CD4-positive, alpha-beta memory T cell (primary cell): ENCODE results near the gene C12orf43. TPM values are rescaled to one million over a fixed set of nuclear protein-coding genes. Genes with fewer than 3 reads are reported as not detected.
A peak's percentile ranks its signal among the peaks of the same experiment; 100 is the strongest.
"Not testable (repeated sequence)": the region's sequence is repeated elsewhere in the genome, so short reads cannot be mapped to it uniquely, and the experiment has no call there.

Experiments used
- CTCF ChIA-PET: fragments of 350-600 bp; sonication (Branson Sonifier 250); formaldehyde crosslinking; loops from one replicate; lab custom pipeline; 2021; ENCODE audit warnings: inconsistent platforms; ENCODE audit not compliant: partially characterized antibody; lab: Charles Lee
- POLR2A ChIA-PET: fragments of 350-600 bp; sonication (Branson Sonifier 250); formaldehyde crosslinking; loops from one replicate; lab custom pipeline; 2021; ENCODE audit not compliant: partially characterized antibody; lab: Charles Lee
- DNase-seq, 5 donors: peaks; one replicate each; pipeline versions ENCODE4 v3.0.0 to v3.0.0-alpha.2; 2020 to 2022; ENCODE audit warnings: mixed read lengths in 1 of 5
- H3K27ac ChIP-seq: one replicate; pipeline ENCODE4 v1.7.0; 2013; ENCODE audit warnings: low read depth, low read length
- H3K27me3 ChIP-seq: 2 replicates; pipeline ENCODE4 v1.7.0; 2013; ENCODE audit warnings: mild to moderate bottlenecking, low read length, moderate library complexity; ENCODE audit not compliant: insufficient read depth
- H3K36me3 ChIP-seq: 2 replicates; pipeline ENCODE4 v1.7.0; 2013; ENCODE audit warnings: mild to moderate bottlenecking, low read length, moderate library complexity; ENCODE audit not compliant: insufficient read depth
- H3K4me1 ChIP-seq: 2 replicates; pipeline ENCODE4 v1.7.0; 2013; ENCODE audit warnings: mild to moderate bottlenecking, low read length, moderate library complexity; ENCODE audit not compliant: insufficient read depth
- H3K4me3 ChIP-seq, 2 donors: one replicate each; pipeline ENCODE4 v1.7.0; 2013; ENCODE audit warnings: low read length in 2 of 2, mild to moderate bottlenecking in 1 of 2
- H3K9me3 ChIP-seq, 2 donors: one replicate each; pipeline ENCODE4 v1.7.0; 2013; ENCODE audit warnings: low read length in 2 of 2, control low read depth in 1 of 2; ENCODE audit not compliant: control insufficient read depth in 1 of 2
- H3K27ac Mint-ChIP-seq, 7 donors: one replicate each; pipeline ENCODE4 v1.8.0; 2020 to 2021; ENCODE audit warnings: mixed read lengths in 7 of 7, mild to moderate bottlenecking in 6 of 7, inconsistent platforms in 3 of 7, moderate library complexity in 3 of 7
- H3K27me3 Mint-ChIP-seq, 2 donors: one replicate each; pipeline ENCODE4 v1.8.0; 2020 to 2021; ENCODE audit warnings: mixed read lengths in 2 of 2
- H3K36me3 Mint-ChIP-seq, 2 donors: one replicate each; pipeline ENCODE4 v1.8.0; 2020 to 2021; ENCODE audit warnings: mixed read lengths in 2 of 2, inconsistent platforms in 1 of 2, mild to moderate bottlenecking in 1 of 2
- H3K4me1 Mint-ChIP-seq, 4 donors: one replicate each; pipeline ENCODE4 v1.8.0; 2020 to 2021; ENCODE audit warnings: mixed read lengths in 4 of 4, mild to moderate bottlenecking in 1 of 4
- H3K4me3 Mint-ChIP-seq, 8 donors: one replicate each; pipeline ENCODE4 v1.8.0; 2020 to 2021; ENCODE audit warnings: mixed read lengths in 8 of 8, mild to moderate bottlenecking in 7 of 8, moderate library complexity in 6 of 8, inconsistent platforms in 3 of 8
- H3K9me3 Mint-ChIP-seq, 8 donors: one replicate each; pipeline ENCODE4 v1.8.0; 2020 to 2021; ENCODE audit warnings: mixed read lengths in 8 of 8, mild to moderate bottlenecking in 5 of 8, inconsistent platforms in 3 of 8, moderate library complexity in 1 of 8
- intact Hi-C: fragments of 100-400 bp; cut with micrococcal nuclease; formaldehyde crosslinking; loops from one replicate; pipeline ENCODE4 v1.15.1; 2023
- polyA plus RNA-seq, 2 donors: library from polyadenylated mRNA; unstranded; fragments of 300-500 nt; fragmentation: Illumina TruSeq; gene quantifications; one replicate each; pipeline ENCODE4 v1.2.3, GENCODE V29; 2021
- total RNA-seq, 2 experiments: library from RNA; stranded (reverse); gene quantifications; one replicate each; pipeline ENCODE4 v1.2.3, GENCODE V29; 2021

The C12orf43 gene
- total and polyA plus RNA-seq, 4 experiments from 2014 or later: 13.8 to 17.6 (median 15.8) TPM

- H3K4me1 Mint-ChIP-seq, H3K4me3 ChIP-seq, H3K27me3 Mint-ChIP-seq, intact Hi-C loops, H3K9me3 ChIP-seq, DNase-seq, H3K36me3 ChIP-seq, H3K27ac ChIP-seq, H3K27me3 ChIP-seq, H3K9me3 Mint-ChIP-seq, H3K4me1 ChIP-seq, H3K36me3 Mint-ChIP-seq, H3K27ac Mint-ChIP-seq: not testable (repeated sequence)
- POLR2A ChIA-PET: interaction anchor here (0.9 to 1.6 kb wide), 3 partner anchors 9 to 13 kb away, joined by 3 to 6 read pairs (median 3); partner anchors contain the start of gene OASL
- CTCF ChIA-PET: interaction anchor here (1.1 to 3.8 kb wide), 2 partner anchors 13 to 64 kb away, joined by 3 to 20 read pairs; no protein-coding TSS in a partner anchor
- peak overlapping the region in 1 of 8 donors; percentile 89 for H3K4me3 Mint-ChIP-seq
Observed at GRCh38 chr12:121047400-121047799, 31.1 kb upstream of the C12orf43 start.

- Mint-ChIP-seq H3K4me1 (peaks cover 10 to 30% (median 17%) of the 10 kb centered on the region in 4 donors), H3K27me3 (peaks cover 3 to 7% of the 10 kb centered on the region in 2 donors), H3K27ac (no peak overlapping the region), H3K9me3 (no peaks in the 10 kb centered on the region), H3K36me3 (peaks cover 0 to 9% of the 10 kb centered on the region in 2 donors), H3K4me3 (no peak overlapping the region)
- Histone ChIP-seq H3K27ac (no peak overlapping the region), H3K9me3 (no peaks in the 10 kb centered on the region), H3K27me3 (no peaks in the 10 kb centered on the region), H3K4me3 (no peak overlapping the region), H3K36me3 (no peaks in the 10 kb centered on the region), H3K4me1 (peaks cover 5% of the 10 kb centered on the region)
- no peak for DNase-seq
- intact Hi-C loops: no loop called here
- CTCF ChIA-PET: interaction anchor here (1.2 kb wide), 1 partner anchor 17 kb away, joined by 3 read pairs; no protein-coding TSS in a partner anchor
- POLR2A ChIA-PET: no interaction called here
Observed at GRCh38 chr12:121043067-121043466, 26.8 kb upstream of the C12orf43 start.

GRCh38 chr12:121038861-121039668 is 22.8 kb upstream of the C12orf43 start, which contains the start of gene OASL:
OASL (minus strand) TSS chr12:121039246; CDS start chr12:121038971, 275 bp downstream.
- H3K36me3 ChIP-seq: no peaks in the 10 kb centered on the region
- H3K4me1 Mint-ChIP-seq: peaks cover 28 to 65% (median 38%) of the 10 kb centered on the region in 4 donors
- H3K27me3 Mint-ChIP-seq: peaks cover 3 to 5% of the 10 kb centered on the region in 2 donors
- peak within 1 kb of the TSS; percentile 80 to 86 for H3K4me3 ChIP-seq
- H3K4me1 ChIP-seq: peaks cover 45% of the 10 kb centered on the region
- ChIA-PET POLR2A (interaction anchor here (0.6 to 3.3 kb wide), 9 partner anchors 8 to 58 kb away, joined by 3 to 15 read pairs (median 3); partner anchors contain the start of gene C12orf43), CTCF (interaction anchor here (1.5 to 8.2 kb wide), 2 partner anchors 21 to 54 kb away, joined by 4 to 65 read pairs; no protein-coding TSS in a partner anchor)
- DNase-seq: peak; percentile 62 to 82 (median 62)
- no peaks in the 10 kb centered on the region for H3K9me3 Mint-ChIP-seq
- peak within 1 kb of the TSS; percentile 78 for H3K27ac ChIP-seq
- peak within 1 kb of the TSS; percentile 96 to 100 (median 98) for H3K27ac Mint-ChIP-seq
- H3K4me3 Mint-ChIP-seq: peak within 1 kb of the TSS; percentile 97 to 100 (median 98)
- no peaks in the 10 kb centered on the region for H3K9me3 ChIP-seq
- peaks cover 7 to 11% of the 10 kb centered on the region in 2 donors for H3K36me3 Mint-ChIP-seq
- H3K27me3 ChIP-seq: no peaks in the 10 kb centered on the region
- intact Hi-C loops: loop anchor here (1.0 kb wide), 2 partner anchors 21 to 23 kb away; partner anchors contain the start of gene C12orf43

- H3K9me3 ChIP-seq: no peaks in the 10 kb centered on the region
- H3K27ac ChIP-seq: peak overlapping the region; percentile 78
- no peaks in the 10 kb centered on the region for H3K27me3 ChIP-seq
- Mint-ChIP-seq H3K9me3 (no peaks in the 10 kb centered on the region), H3K4me1 (peaks cover 36 to 75% (median 52%) of the 10 kb centered on the region in 4 donors), H3K27me3 (peaks cover 0 to 2% of the 10 kb centered on the region in 2 donors), H3K4me3 (peak overlapping the region; percentile 76 to 100 (median 98)), H3K27ac (peak overlapping the region; percentile 87 to 96 (median 92)), H3K36me3 (peaks cover 7 to 19% of the 10 kb centered on the region in 2 donors)
- peaks cover 3% of the 10 kb centered on the region for H3K36me3 ChIP-seq
- peak overlapping the region in 1 of 2 donors; percentile 19 for H3K4me3 ChIP-seq
- POLR2A ChIA-PET: interaction anchor here (1.1 to 4.2 kb wide), 4 partner anchors 14 to 26 kb away, joined by 3 to 15 read pairs (median 13); partner anchors contain the start of gene C12orf43
- H3K4me1 ChIP-seq: peaks cover 62% of the 10 kb centered on the region
- CTCF ChIA-PET: interaction anchor here (0.6 to 8.2 kb wide), 3 partner anchors 11 to 23 kb away, joined by 3 to 65 read pairs (median 4); no protein-coding TSS in a partner anchor
- intact Hi-C loops: no loop called here
- peak in 4 of 5 donors; percentile 15 to 56 (median 26) for DNase-seq
Observed at GRCh38 chr12:121036810-121037326, 20.6 kb upstream of the C12orf43 start.

- Histone ChIP-seq H3K9me3 (no peaks in the 10 kb centered on the region), H3K27me3 (no peaks in the 10 kb centered on the region), H3K4me1 (peaks cover 62% of the 10 kb centered on the region), H3K27ac (peak overlapping the region; percentile 71), H3K36me3 (peaks cover 3% of the 10 kb centered on the region), H3K4me3 (peak overlapping the region in 1 of 2 donors; percentile 21)
- Mint-ChIP-seq H3K9me3 (no peaks in the 10 kb centered on the region), H3K27me3 (peaks cover 0 to 2% of the 10 kb centered on the region in 2 donors), H3K4me1 (peaks cover 36 to 70% (median 52%) of the 10 kb centered on the region in 4 donors), H3K36me3 (peaks cover 18 to 31% of the 10 kb centered on the region in 2 donors), H3K4me3 (peak overlapping the region; percentile 4 to 99 (median 70)), H3K27ac (peak overlapping the region; percentile 85 to 96 (median 94))
- POLR2A ChIA-PET: interaction anchor here (0.8 to 4.2 kb wide), 9 partner anchors 12 to 833 kb away, joined by 3 to 18 read pairs (median 4); partner anchors contain the start of genes C12orf43, DYNLL1 and RPLP0
- no peak for DNase-seq
- CTCF ChIA-PET: interaction anchor here (0.8 to 8.2 kb wide), 2 partner anchors 26 to 181 kb away, joined by 3 to 65 read pairs; no protein-coding TSS in a partner anchor
- intact Hi-C loops: loop anchor here (1.0 kb wide), 2 partner anchors 18 to 26 kb away; partner anchors contain the start of gene C12orf43
Observed at GRCh38 chr12:121034616-121035305, 18.5 kb upstream of the C12orf43 start.

GRCh38 chr12:121033625-121034349 is 17.5 kb upstream of the C12orf43 start:
- DNase-seq: peak; percentile 61 to 88 (median 74)
- Histone ChIP-seq H3K27me3 (no peaks in the 10 kb centered on the region), H3K36me3 (peaks cover 3% of the 10 kb centered on the region), H3K4me1 (peaks cover 62% of the 10 kb centered on the region), H3K27ac (peak overlapping the region; percentile 71), H3K4me3 (peak overlapping the region in 1 of 2 donors; percentile 6), H3K9me3 (no peaks in the 10 kb centered on the region)
- ChIA-PET CTCF (interaction anchor here (0.7 to 8.2 kb wide), 3 partner anchors 23 to 182 kb away, joined by 3 to 65 read pairs (median 3); no protein-coding TSS in a partner anchor), POLR2A (interaction anchor here (0.6 to 4.2 kb wide), 9 partner anchors 12 to 1233 kb away, joined by 3 to 18 read pairs (median 5); partner anchors contain the start of genes C12orf43 and RPLP0)
- no peaks in the 10 kb centered on the region for H3K27me3 Mint-ChIP-seq
- intact Hi-C loops: loop anchor here (1.0 kb wide), 2 partner anchors 17 to 27 kb away; partner anchors contain the start of gene C12orf43
- peak overlapping the region; percentile 1 to 99 (median 72) for H3K4me3 Mint-ChIP-seq
- peak overlapping the region; percentile 85 to 96 (median 94) for H3K27ac Mint-ChIP-seq
- peaks cover 34 to 63% (median 47%) of the 10 kb centered on the region in 4 donors for H3K4me1 Mint-ChIP-seq
- peaks cover 18 to 26% of the 10 kb centered on the region in 2 donors for H3K36me3 Mint-ChIP-seq
- H3K9me3 Mint-ChIP-seq: no peaks in the 10 kb centered on the region
